Peyer's patch (tissue), 4 donors: ENCODE measurements around the gene KCNC4.

Experiments used
- CTCF ChIP-seq, 6 experiments: fragments of 450-650 bp in 4 of 6; fragments of 200-600 bp in 2 of 6; sonication (generic) in 1 of 6; IDR thresholded peaks; one replicate each; pipeline ENCODE4 v1.5.1; 2017 to 2019; ENCODE audit warnings: antibody characterized with exemption in 6 of 6, mild to moderate bottlenecking in 3 of 6, moderate library complexity in 1 of 6
- POLR2A ChIP-seq, 2 donors: fragments of 450-650 bp; IDR thresholded peaks; one replicate each; pipeline ENCODE4 v1.5.1; 2017; ENCODE audit warnings: antibody characterized with exemption in 2 of 2, mild to moderate bottlenecking in 2 of 2, moderate library complexity in 2 of 2

- TF ChIP-seq CTCF (IDR thresholded peaks at IDR 0.05) (no peak), POLR2A (IDR thresholded peaks at IDR 0.05) (no peak)
These were observed 8.6 kb downstream of the KCNC4 start for GRCh38 chr1:110218739-110219138.
